Esophagus muscularis mucosa (tissue), 3 donors: ENCODE results near the gene PDE3A.

Source experiments
- POLR2A ChIP-seq: fragments of 450-650 bp; IDR thresholded peaks from one replicate; pipeline ENCODE4 v1.6.1; 2017; ENCODE audit warnings: antibody characterized with exemption, moderate library complexity, mild to moderate bottlenecking, low read depth
- TF ChIP-seq, protein P1 (sequence below), 3 experiments: fragments of 200-600 bp in 2 of 3; fragments of 450-650 bp in 1 of 3; sonication (generic) in 2 of 3; IDR thresholded peaks; one replicate each; pipeline ENCODE4 v1.5.1; 2017 to 2019; ENCODE audit warnings: antibody characterized with exemption in 3 of 3, mild to moderate bottlenecking in 2 of 3, moderate library complexity in 1 of 3

DNA sequence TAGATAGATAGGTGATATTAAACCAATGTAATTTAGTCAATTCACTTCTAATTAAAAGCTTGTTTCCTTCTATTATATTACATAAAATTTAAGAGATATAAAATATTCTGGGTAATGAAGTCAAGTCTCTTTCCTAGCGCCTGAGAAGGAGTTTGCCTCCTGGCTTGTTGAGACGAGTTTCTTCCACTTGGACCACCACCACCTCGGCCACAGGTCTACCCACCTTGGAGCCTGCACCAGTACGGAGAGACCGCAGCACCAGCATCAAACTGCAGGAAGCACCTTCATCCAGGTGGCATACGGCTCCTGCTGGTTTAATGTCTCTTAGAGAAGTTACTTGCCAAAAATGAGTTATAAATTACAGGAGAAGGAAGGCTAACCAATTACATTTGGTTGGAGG is 247.8 kb downstream of the PDE3A start:
- no peak for TF ChIP-seq POLR2A
- TF ChIP-seq, protein P1, sequence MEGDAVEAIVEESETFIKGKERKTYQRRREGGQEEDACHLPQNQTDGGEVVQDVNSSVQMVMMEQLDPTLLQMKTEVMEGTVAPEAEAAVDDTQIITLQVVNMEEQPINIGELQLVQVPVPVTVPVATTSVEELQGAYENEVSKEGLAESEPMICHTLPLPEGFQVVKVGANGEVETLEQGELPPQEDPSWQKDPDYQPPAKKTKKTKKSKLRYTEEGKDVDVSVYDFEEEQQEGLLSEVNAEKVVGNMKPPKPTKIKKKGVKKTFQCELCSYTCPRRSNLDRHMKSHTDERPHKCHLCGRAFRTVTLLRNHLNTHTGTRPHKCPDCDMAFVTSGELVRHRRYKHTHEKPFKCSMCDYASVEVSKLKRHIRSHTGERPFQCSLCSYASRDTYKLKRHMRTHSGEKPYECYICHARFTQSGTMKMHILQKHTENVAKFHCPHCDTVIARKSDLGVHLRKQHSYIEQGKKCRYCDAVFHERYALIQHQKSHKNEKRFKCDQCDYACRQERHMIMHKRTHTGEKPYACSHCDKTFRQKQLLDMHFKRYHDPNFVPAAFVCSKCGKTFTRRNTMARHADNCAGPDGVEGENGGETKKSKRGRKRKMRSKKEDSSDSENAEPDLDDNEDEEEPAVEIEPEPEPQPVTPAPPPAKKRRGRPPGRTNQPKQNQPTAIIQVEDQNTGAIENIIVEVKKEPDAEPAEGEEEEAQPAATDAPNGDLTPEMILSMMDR (IDR thresholded peaks at IDR 0.05) = no peak
